Endothelial cell (in vitro differentiated cells): Measurements from ENCODE around the gene PCSK6. TPM values are rescaled to one million over a fixed set of nuclear protein-coding genes. Genes with fewer than 3 reads are reported as not detected.

ENCODE experiments used
- DNase-seq: peaks from one replicate; pipeline ENCODE4 v3.0.0; 2021; ENCODE audit warnings: low spot score
- H3K27ac Mint-ChIP-seq: one replicate; pipeline ENCODE4 v1.8.0; 2021; ENCODE audit warnings: mixed read lengths, inconsistent platforms; ENCODE audit not compliant: unreplicated experiment
- H3K27me3 Mint-ChIP-seq: one replicate; pipeline ENCODE4 v1.8.0; 2021; ENCODE audit warnings: mild to moderate bottlenecking, moderate library complexity, mixed read lengths, inconsistent platforms; ENCODE audit not compliant: unreplicated experiment
- H3K36me3 Mint-ChIP-seq: one replicate; pipeline ENCODE4 v1.8.0; 2021; ENCODE audit warnings: mild to moderate bottlenecking, low read depth, mixed read lengths, inconsistent platforms; ENCODE audit not compliant: unreplicated experiment
- H3K4me1 Mint-ChIP-seq: one replicate; pipeline ENCODE4 v1.8.0; 2021; ENCODE audit warnings: mild to moderate bottlenecking, mixed read lengths, inconsistent platforms; ENCODE audit not compliant: unreplicated experiment
- H3K4me3 Mint-ChIP-seq: one replicate; pipeline ENCODE4 v1.8.0; 2021; ENCODE audit warnings: mild to moderate bottlenecking, mixed read lengths, inconsistent platforms; ENCODE audit not compliant: unreplicated experiment
- H3K9me3 Mint-ChIP-seq: one replicate; pipeline ENCODE4 v1.8.0; 2021; ENCODE audit warnings: mixed read lengths, inconsistent platforms; ENCODE audit not compliant: unreplicated experiment
- CTCF ChIP-seq: fragments of 200-600 bp; sonication (generic); IDR thresholded peaks from one replicate; pipeline ENCODE4 v1.5.0; 2021; ENCODE audit warnings: antibody characterized with exemption; ENCODE audit not compliant: unreplicated experiment
- long read RNA-seq: library from polyadenylated mRNA; unstranded; transcript quantifications from one replicate; pipeline ENCODE4 v2.0.0, GENCODE V29; 2020; ENCODE audit not compliant: unreplicated experiment
- total RNA-seq: library from RNA; stranded (reverse); fragmentation: NEBNext Ultra II Directional; extraction: Animal tissue kit (Norgen Biotek cat#: 25700); gene quantifications from one replicate; pipeline ENCODE4 v1.2.1, GENCODE V29; 2021; ENCODE audit not compliant: unreplicated experiment

Gene PCSK6
- 0.13 TPM for total RNA-seq
- long read RNA-seq, partial matches to known transcripts: 0 of 1 reads
- long read RNA-seq, other reads (novel, unspliced or antisense): 1 of 1 reads

DNA sequence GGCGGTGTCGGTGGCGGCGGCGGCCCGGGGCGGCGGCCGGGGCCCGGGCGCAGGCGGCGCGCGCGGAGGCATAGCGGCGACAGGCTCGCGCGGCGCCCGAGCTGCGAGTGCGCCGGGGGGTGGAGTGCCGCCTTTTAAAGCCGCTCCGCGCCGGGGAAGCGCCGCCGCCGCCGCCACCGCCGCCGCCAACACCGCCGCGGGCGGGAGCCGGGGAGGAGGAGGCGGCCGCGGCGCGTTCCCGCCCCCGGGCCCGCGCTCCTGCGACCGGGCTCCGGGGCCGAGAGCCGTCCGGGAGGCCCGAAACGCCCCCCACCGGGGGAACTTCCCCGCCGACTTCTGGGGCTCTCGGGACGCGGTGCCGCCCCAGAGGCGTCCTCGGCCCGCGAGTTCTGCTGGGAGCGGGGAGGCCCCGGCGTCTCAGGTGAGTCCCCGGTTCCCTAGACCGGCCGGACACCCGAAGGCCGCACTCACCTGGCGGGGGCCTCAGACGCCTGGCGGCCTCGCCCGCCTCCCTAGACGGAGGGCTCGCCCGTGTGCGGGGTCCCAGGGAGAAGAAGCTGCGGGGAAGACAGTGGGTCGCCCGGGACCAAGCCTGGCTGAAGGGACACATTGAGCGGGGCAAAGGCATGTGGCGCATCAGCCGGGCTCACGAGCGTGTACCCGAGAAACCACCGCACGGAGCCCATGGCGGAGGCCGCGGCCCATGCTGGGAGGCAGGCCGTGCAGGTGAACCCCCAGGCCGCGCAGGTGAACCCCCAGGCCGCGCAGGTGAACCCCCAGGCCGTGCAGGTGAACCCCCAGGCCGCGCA, at the start of gene PCSK6:
Gene PCSK6 (minus strand): TSS at position 109 of the 809 bp plus-strand sequence. CDS start 37 bp downstream, at position 72.
- H3K27ac Mint-ChIP-seq: no peak within 1 kb of the TSS
- peak within 1 kb of the TSS; percentile 83 for H3K4me3 Mint-ChIP-seq
- no peaks in the 10 kb centered on the region for H3K9me3 Mint-ChIP-seq
- H3K36me3 Mint-ChIP-seq: no peaks in the 10 kb centered on the region
- no peak for DNase-seq
- H3K27me3 Mint-ChIP-seq: peaks cover 24% of the 10 kb centered on the region
- TF ChIP-seq CTCF: no peak
- no peaks in the 10 kb centered on the region for H3K4me1 Mint-ChIP-seq

DNA sequence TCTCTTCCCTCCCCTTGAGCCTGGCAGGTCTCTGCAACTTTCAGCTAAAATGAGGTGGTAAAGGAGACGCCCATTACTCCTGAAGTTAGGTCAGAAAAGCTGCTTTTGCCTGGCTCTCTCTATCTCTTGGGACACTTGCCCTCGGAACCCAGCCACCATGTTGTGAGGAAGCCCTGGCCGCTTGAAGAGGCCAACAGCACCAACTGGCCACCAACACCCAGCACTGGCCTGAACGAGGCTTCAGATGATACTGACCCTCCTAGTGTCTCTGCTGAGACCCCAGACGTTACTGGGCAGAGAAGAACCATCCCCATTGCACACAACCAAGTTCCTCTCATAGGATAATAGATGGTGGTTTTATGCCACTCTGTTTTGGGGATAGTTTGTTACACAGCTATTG, 49.5 kb upstream of the PCSK6 start:
- H3K4me3 Mint-ChIP-seq: no peak overlapping the region
- TF ChIP-seq CTCF: no peak
- H3K27ac Mint-ChIP-seq: no peak overlapping the region
- H3K9me3 Mint-ChIP-seq: no peaks in the 10 kb centered on the region
- peaks cover 19% of the 10 kb centered on the region for H3K4me1 Mint-ChIP-seq
- H3K27me3 Mint-ChIP-seq: peaks cover 14% of the 10 kb centered on the region
- no peaks in the 10 kb centered on the region for H3K36me3 Mint-ChIP-seq
- DNase-seq: no peak

- TF ChIP-seq CTCF: no peak
- DNase-seq: no peak
- Mint-ChIP-seq H3K27ac (no peak overlapping the region), H3K4me1 (peaks cover 19% of the 10 kb centered on the region), H3K4me3 (no peak overlapping the region), H3K9me3 (no peaks in the 10 kb centered on the region), H3K36me3 (no peaks in the 10 kb centered on the region), H3K27me3 (peaks cover 14% of the 10 kb centered on the region)
Observed at GRCh38 chr15:101538177-101538576, 48.7 kb upstream of the PCSK6 start.

GRCh38 chr15:101537483-101538080, 48.1 kb upstream of the PCSK6 start:
- no peaks in the 10 kb centered on the region for H3K9me3 Mint-ChIP-seq
- H3K36me3 Mint-ChIP-seq: no peaks in the 10 kb centered on the region
- no peak for TF ChIP-seq CTCF
- no peak for DNase-seq
- peaks cover 16% of the 10 kb centered on the region for H3K27me3 Mint-ChIP-seq
- peak overlapping the region; percentile 8 for H3K27ac Mint-ChIP-seq
- H3K4me1 Mint-ChIP-seq: peaks cover 19% of the 10 kb centered on the region
- H3K4me3 Mint-ChIP-seq: no peak overlapping the region
